ENCODE data around the gene SMOC2.

SMOC2 gene

DNA sequence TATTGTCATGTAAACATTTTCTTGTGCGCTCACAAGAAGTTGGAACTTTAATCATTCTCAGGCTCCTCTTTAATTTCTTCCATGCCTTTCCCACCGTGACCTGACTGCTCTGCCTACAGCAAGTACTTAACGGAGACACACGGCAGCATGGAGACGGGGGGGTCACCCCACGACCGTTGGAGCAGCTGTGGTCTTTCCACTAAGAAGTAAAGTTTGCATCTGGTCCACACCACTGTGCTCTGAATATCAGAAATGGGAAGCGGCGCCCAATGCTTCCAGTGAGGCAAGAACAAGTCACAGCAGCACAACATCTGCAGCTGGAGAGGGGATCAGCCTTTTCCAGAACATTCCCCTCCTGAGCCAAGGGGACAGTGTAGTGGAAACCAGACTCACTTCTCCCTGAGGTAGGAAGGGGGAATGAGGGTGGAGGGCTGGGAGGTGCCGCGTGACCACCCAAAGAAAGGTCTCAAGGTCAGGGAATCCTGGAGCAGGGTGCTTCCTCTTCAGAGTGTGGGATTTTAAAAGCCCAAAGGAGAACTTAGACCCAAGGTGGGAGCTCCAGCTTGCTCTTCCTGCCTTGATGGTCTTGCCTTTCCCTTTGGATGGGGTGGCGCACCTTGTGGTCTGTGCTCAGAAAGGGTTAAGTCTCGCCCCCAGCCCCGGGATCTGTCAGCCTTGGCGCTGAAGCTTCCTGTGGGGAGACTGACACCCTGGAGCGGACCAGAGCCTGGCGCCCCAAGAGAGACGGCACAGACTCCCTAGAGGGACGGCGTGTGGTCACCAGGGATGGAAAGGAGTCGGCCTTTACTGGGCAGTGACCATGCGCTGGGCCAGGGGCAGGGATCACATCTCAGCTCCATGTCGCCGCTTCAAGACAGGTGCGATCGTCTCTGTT, 25.6 kb upstream of the SMOC2 start:
- ATAC-seq (ENCODE audit: low read depth) (no peak), DNase-seq (ENCODE audit: low spot score) (no peak)
- TF ChIP-seq, protein P1, sequence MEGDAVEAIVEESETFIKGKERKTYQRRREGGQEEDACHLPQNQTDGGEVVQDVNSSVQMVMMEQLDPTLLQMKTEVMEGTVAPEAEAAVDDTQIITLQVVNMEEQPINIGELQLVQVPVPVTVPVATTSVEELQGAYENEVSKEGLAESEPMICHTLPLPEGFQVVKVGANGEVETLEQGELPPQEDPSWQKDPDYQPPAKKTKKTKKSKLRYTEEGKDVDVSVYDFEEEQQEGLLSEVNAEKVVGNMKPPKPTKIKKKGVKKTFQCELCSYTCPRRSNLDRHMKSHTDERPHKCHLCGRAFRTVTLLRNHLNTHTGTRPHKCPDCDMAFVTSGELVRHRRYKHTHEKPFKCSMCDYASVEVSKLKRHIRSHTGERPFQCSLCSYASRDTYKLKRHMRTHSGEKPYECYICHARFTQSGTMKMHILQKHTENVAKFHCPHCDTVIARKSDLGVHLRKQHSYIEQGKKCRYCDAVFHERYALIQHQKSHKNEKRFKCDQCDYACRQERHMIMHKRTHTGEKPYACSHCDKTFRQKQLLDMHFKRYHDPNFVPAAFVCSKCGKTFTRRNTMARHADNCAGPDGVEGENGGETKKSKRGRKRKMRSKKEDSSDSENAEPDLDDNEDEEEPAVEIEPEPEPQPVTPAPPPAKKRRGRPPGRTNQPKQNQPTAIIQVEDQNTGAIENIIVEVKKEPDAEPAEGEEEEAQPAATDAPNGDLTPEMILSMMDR (IDR thresholded peaks at IDR 0.05; ENCODE audit: poor library complexity, severe bottlenecking) = no peak
- Histone ChIP-seq H3K4me3 (ENCODE audit: severe bottlenecking) (no peak overlapping the region), H3K27ac (ENCODE audit: poor library complexity, severe bottlenecking) (no peak overlapping the region), H3K36me3 (ENCODE audit: low read depth) (no peaks in the 10 kb centered on the region), H3K27me3 (ENCODE audit: insufficient read depth, poor library complexity, severe bottlenecking) (peaks cover 7% of the 10 kb centered on the region), H3K9me3 (ENCODE audit: severe bottlenecking) (no peaks in the 10 kb centered on the region), H3K4me1 (ENCODE audit: insufficient read depth, poor library complexity, severe bottlenecking) (no peaks in the 10 kb centered on the region)

DNA sequence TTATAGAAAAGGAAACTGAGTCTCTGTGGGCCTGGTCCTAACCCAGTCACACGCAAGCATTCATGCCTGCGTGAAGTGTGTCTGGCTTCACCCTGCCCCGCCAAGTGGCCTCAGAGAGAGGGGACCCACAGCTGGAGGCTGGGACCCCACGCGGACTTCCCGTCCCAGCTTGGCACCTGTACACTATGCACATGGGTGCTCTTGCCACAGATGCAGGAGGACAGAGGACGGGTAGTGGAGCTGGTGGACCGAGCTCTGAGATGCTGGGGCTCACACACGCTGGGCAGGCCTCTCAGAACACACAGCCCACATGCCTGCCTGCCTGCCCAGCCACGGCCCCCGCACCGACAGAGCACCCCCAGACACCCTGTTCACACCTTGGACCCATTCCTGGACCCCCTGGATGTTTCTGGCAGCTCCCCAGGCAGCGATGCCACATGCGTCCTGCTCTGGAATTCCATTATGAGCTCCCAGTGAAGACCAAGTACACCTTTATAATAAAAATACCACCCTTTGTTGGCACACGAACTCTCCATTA, 24.9 kb upstream of the SMOC2 start:
- TF ChIP-seq, protein P1 (IDR thresholded peaks at IDR 0.05; ENCODE audit: poor library complexity, severe bottlenecking) = no peak
- no peak for ATAC-seq (ENCODE audit: low read depth)
- Histone ChIP-seq H3K27me3 (ENCODE audit: insufficient read depth, poor library complexity, severe bottlenecking) (peaks cover 7% of the 10 kb centered on the region), H3K4me1 (ENCODE audit: insufficient read depth, poor library complexity, severe bottlenecking) (no peaks in the 10 kb centered on the region), H3K27ac (ENCODE audit: poor library complexity, severe bottlenecking) (no peak overlapping the region), H3K4me3 (ENCODE audit: severe bottlenecking) (no peak overlapping the region), H3K9me3 (ENCODE audit: severe bottlenecking) (no peaks in the 10 kb centered on the region), H3K36me3 (ENCODE audit: low read depth) (no peaks in the 10 kb centered on the region)
- DNase-seq (ENCODE audit: low spot score) = no peak

DNA sequence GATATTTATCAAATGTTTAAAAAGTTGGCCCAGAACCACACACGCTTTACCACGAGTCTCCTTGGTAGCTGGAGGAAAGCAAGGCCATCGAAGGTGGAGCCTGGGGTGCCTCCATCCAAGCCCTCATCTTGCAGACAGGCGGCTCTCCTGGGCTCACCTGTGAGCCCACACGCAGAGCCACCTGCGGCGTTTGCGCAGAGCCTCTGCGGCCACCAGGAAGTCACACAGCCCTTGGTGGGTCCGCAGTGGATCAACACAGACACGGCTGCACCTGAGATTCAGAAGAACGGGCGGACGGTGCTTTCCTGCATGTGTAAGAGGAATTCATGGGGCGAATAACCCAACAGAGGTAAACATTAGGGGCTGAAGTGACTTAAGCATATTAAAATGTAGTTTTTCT, 24.5 kb upstream of the SMOC2 start:
- no peak for DNase-seq (ENCODE audit: low spot score)
- Histone ChIP-seq H3K4me3 (ENCODE audit: severe bottlenecking) (no peak overlapping the region), H3K9me3 (ENCODE audit: severe bottlenecking) (no peaks in the 10 kb centered on the region), H3K27me3 (ENCODE audit: insufficient read depth, poor library complexity, severe bottlenecking) (peaks cover 10% of the 10 kb centered on the region), H3K36me3 (ENCODE audit: low read depth) (no peaks in the 10 kb centered on the region), H3K27ac (ENCODE audit: poor library complexity, severe bottlenecking) (no peak overlapping the region), H3K4me1 (ENCODE audit: insufficient read depth, poor library complexity, severe bottlenecking) (no peaks in the 10 kb centered on the region)
- TF ChIP-seq, protein P1 (IDR thresholded peaks at IDR 0.05; ENCODE audit: poor library complexity, severe bottlenecking) = no peak
- ATAC-seq (ENCODE audit: low read depth) = no peak

DNA sequence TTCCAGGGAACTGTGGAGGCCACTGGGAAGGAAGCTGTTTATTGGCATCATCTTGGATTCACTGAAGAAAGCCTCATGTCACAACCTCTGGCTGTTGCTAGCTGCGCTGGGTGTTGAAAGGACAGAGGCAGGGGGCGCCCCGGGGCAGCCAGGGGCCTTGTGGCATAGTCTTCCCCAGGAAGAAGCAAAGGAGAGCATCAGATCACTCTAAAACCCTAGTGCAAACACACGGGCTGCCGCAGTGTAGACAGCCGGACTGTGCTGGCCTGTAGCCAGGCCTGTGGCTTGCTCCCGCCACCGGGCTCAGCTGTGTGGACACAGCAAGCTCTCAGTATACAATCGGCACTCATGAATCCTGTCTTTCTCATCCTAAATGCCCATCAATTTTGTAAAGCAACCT, 23.8 kb upstream of the SMOC2 start:
- ATAC-seq (ENCODE audit: low read depth) = no peak
- H3K9me3 ChIP-seq (ENCODE audit: severe bottlenecking) = no peaks in the 10 kb centered on the region
- no peak for DNase-seq (ENCODE audit: low spot score)
- peaks cover 11% of the 10 kb centered on the region for H3K27me3 ChIP-seq (ENCODE audit: insufficient read depth, poor library complexity, severe bottlenecking)
- H3K4me1 ChIP-seq (ENCODE audit: insufficient read depth, poor library complexity, severe bottlenecking) = no peaks in the 10 kb centered on the region
- TF ChIP-seq, protein P1 (IDR thresholded peaks at IDR 0.05; ENCODE audit: poor library complexity, severe bottlenecking) = no peak
- H3K4me3 ChIP-seq (ENCODE audit: severe bottlenecking) = no peak overlapping the region
- no peak overlapping the region for H3K27ac ChIP-seq (ENCODE audit: poor library complexity, severe bottlenecking)
- no peaks in the 10 kb centered on the region for H3K36me3 ChIP-seq (ENCODE audit: low read depth)
